GM18499 (cell line): ENCODE measurements around the gene AFMID.
"Not testable (repeated sequence)": the region's sequence is repeated elsewhere in the genome, so short reads cannot be mapped to it uniquely, and the experiment has no call there.

Experiments used
- ATAC-seq: cut with Tn5 transposase; IDR thresholded peaks from one replicate; pipeline ENCODE4 v1.9.1; 2021; ENCODE audit warnings: moderate number of reproducible peaks; ENCODE audit not compliant: insufficient read depth, unreplicated experiment

AFMID gene

DNA sequence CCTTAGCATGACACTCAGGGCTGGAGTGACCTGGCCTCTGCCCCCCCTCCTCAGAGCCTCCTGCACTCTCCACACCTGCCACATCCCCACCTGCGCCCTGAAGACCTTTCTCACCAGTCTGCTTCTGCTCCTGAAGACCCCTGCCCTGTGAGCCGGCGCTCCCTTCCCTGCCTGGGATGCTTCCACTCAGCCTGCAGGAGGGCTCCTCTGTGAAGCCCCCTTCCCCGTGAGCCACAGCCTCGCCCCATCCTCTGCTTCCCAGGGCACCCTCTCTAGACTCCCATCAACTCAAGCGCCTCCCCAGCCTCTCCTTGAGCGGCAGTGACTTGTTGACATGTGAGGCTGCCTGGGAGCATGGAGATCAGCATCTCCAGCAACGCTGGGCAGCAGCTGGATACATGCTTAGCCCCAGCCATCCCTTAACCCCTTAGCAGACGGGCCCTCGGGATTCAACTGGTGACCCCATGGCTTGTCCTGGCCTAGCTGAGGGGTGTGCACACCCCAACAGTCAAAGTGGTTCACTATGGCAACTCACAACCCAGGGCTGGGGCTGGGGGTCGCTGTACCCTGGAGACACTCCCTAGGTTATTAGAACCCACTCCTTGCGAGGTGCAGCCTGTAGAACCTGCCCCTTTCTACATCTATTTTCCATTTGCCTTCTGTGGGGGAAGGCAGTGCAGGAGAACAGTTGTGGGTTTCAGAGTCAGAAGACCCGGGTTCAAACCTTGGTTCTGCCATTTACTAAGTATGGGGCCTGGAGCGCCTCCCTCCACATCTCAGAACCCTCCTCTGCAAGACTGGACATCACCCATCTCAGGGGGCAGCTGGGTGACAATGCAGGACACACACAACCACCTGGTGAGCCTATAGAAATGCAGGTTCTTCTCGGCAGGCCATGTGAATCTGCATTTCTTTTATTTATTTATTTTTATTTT, 65.8 kb downstream of the AFMID start:
- ATAC-seq = no peak

GRCh38 chr17:78253636-78253945, 66.4 kb downstream of the AFMID start:
- not testable (repeated sequence) for ATAC-seq

GRCh38 chr17:78253946-78254672, 66.9 kb downstream of the AFMID start:
- ATAC-seq = no peak

DNA sequence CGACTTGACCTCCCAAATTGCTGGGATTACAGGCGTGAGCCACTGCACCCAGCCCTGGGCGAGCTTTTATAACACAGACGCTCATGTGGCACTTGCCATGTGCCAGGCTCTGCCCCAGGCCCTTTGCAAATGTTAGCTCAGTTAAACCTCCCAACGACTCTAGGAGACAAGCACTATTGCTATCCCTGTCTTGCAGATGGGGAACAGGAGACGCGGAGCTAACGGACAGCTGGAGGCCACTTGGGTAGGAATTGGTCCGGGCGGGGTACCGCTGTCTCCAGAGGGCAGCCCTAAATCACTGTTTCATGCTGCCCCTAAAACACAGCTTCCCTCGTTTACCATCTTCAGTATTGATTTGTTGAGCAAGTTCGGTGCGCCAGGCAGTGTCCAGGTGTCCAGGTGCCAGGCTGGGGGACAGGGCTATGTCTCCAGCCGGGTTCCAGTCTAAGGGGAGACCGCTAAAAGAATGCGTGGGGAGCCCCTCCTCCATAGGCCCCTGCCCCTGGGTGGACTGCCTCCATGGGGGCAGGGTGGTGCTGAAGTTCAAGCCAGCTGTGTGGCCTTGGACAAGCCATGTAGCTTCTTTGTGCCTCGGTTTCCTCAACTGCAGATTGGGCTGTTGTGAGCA, 68.0 kb downstream of the AFMID start:
- no peak for ATAC-seq

GRCh38 chr17:78255953-78256706, 69.0 kb downstream of the AFMID start:
- ATAC-seq = no peak

DNA sequence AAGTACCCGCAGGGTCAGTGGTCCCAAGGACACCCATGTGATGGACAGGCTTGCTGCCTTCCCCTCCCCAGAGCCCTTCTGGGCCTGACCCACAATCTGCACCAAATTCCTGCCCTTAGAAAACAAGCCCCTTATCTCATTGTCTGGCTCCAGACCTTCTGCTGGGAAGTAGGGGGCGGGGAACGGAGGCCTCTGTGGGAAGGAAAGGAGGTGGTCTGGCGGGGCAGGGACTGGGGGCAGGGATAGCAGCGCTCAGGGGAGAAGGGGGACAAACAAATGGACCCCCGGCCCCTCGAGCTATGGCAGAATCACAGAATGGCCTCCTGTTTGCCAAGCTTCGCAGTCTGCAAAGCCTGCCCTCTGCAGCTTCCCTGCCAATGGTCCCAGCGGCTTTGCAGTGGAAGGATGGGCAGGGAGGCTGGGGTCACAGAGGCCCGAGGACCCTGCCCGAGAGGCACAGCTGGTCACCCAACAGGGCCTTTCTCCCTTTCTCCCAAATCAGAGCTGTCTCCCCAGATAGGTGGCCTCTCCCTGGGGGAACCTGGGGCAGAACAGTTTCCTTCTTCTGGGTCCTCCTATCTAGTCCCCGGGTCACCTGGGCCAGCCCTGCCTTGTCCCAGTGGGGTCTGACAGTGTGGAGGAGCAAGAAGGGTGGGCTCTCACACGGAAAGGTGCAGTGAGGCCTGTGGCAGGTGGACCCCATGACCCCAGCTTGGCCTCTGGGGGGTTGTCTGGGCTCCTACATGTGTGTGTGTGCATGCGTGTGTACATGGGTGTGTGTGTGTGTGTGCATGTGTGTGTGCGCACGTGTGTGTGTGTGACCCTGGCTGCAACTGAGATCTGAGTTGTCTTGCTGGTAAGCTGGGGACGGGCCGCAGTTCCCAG, 69.8 kb downstream of the AFMID start:
- ATAC-seq = no peak
